Tibial artery (tissue), 4 donors: Measurements from ENCODE around the gene DNAJC28.
"Not testable (repeated sequence)": the region's sequence is repeated elsewhere in the genome, so short reads cannot be mapped to it uniquely, and the experiment has no call there.

Experiments
- DNase-seq, 2 donors: peaks; one replicate each; pipeline ENCODE4 v3.0.0-alpha.2; 2019
- H3K27ac ChIP-seq, 2 donors: fragments of 200-600 bp; sonication (generic) in 1 of 2; 1 replicate in 1 of 2; 2 replicates in 1 of 2; pipeline ENCODE4 v1.5.1; 2018 to 2019; ENCODE audit warnings: mild to moderate bottlenecking in 1 of 2
- H3K27me3 ChIP-seq, 2 donors: fragments of 200-600 bp; sonication (generic) in 1 of 2; one replicate each; pipeline versions ENCODE4 v1.5.1 to v1.6.0; 2016 to 2019
- H3K36me3 ChIP-seq, 3 donors: fragments of 200-600 bp; sonication (generic) in 2 of 3; one replicate each; pipeline ENCODE4 v1.5.1; 2016 to 2019; ENCODE audit warnings: mild to moderate bottlenecking in 2 of 3
- H3K4me1 ChIP-seq, 4 donors: fragments of 200-600 bp; sonication (generic) in 2 of 4; 1 replicate in 3 of 4; 2 replicates in 1 of 4; pipeline ENCODE4 v1.5.1; 2016 to 2019
- H3K4me3 ChIP-seq, 2 donors: fragments of 200-600 bp; sonication (generic) in 1 of 2; 1 replicate in 1 of 2; 2 replicates in 1 of 2; pipeline ENCODE4 v1.5.1; 2018 to 2019; ENCODE audit warnings: mild to moderate bottlenecking in 2 of 2
- H3K9me3 ChIP-seq, 3 donors: fragments of 200-600 bp; sonication (generic) in 1 of 3; one replicate each; pipeline ENCODE4 v1.5.1; 2016 to 2019
- intact Hi-C: fragments of 100-400 bp; cut with DNase I; formaldehyde crosslinking; loops from one replicate; pipeline ENCODE4 v1.15.0; 2023; ENCODE audit warnings: low total_unique reads
- TF ChIP-seq, protein P1 (sequence below), 2 experiments: fragments of 200-600 bp in 1 of 2; fragments of 450-650 bp in 1 of 2; IDR thresholded peaks; one replicate each; pipeline ENCODE4 v1.5.1; 2017 to 2019; ENCODE audit warnings: antibody characterized with exemption in 2 of 2, mild to moderate bottlenecking in 1 of 2, moderate library complexity in 1 of 2

The DNAJC28 gene

DNA sequence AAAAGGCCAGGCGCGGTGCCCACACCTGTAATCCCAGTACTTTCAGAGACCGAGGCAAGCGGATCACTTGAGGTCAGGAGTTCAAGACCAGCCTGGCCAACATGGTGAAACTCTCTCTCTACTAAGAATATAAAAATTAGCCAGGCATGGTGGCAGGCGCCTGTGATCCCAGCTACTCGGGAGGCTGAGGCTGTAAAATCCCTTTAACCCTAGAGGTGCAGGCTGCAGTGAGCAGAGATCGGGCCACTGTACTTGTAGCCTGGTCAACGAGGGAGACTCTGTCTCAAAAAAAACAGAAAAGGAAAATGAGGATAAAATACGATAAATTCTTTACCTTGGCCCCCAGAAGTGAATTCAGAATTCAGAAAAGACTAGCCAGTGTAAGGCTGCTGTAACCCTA is 13.3 kb downstream of the DNAJC28 start:
- intact Hi-C loops: loop anchor here (10.0 kb wide), 1 partner anchor 1407 kb away; no protein-coding TSS in a partner anchor
- Histone ChIP-seq H3K36me3 (no peaks in the 10 kb centered on the region), H3K9me3 (no peaks in the 10 kb centered on the region), H3K27me3 (no peaks in the 10 kb centered on the region), H3K4me1 (peaks cover 0 to 23% (median 12%) of the 10 kb centered on the region in 4 donors), H3K4me3 (peak overlapping the region; percentile 70 to 79), H3K27ac (peak overlapping the region; percentile 84 to 96)
- TF ChIP-seq, protein P1, sequence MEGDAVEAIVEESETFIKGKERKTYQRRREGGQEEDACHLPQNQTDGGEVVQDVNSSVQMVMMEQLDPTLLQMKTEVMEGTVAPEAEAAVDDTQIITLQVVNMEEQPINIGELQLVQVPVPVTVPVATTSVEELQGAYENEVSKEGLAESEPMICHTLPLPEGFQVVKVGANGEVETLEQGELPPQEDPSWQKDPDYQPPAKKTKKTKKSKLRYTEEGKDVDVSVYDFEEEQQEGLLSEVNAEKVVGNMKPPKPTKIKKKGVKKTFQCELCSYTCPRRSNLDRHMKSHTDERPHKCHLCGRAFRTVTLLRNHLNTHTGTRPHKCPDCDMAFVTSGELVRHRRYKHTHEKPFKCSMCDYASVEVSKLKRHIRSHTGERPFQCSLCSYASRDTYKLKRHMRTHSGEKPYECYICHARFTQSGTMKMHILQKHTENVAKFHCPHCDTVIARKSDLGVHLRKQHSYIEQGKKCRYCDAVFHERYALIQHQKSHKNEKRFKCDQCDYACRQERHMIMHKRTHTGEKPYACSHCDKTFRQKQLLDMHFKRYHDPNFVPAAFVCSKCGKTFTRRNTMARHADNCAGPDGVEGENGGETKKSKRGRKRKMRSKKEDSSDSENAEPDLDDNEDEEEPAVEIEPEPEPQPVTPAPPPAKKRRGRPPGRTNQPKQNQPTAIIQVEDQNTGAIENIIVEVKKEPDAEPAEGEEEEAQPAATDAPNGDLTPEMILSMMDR (IDR thresholded peaks at IDR 0.05): no peak
- no peak for DNase-seq

DNA sequence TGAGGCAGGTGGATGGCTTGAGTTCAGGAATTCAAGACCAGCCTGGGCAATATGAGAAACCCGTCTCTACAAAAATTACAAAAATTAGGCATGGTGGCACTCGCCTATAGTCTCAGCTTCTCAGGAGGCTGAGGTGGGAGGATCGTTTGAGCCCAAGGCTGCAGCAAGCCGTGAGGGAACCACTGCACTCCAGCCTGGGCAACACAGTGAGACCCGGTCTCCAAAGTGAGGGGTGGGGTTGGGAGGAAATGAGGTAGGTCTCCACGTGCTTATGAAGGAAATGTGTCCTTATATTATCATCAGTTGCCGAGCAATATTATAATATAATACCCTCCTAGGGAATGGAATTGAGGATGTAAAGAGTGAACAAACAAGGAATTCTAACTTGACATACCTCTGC is 14.4 kb downstream of the DNAJC28 start:
- H3K9me3 ChIP-seq: no peaks in the 10 kb centered on the region
- intact Hi-C loops: loop anchor here (10.0 kb wide), 1 partner anchor 1408 kb away; no protein-coding TSS in a partner anchor
- no peak overlapping the region for H3K27ac ChIP-seq
- peaks cover 0 to 23% (median 12%) of the 10 kb centered on the region in 4 donors for H3K4me1 ChIP-seq
- TF ChIP-seq, protein P1 (IDR thresholded peaks at IDR 0.05): no peak
- no peaks in the 10 kb centered on the region for H3K27me3 ChIP-seq
- no peak overlapping the region for H3K4me3 ChIP-seq
- H3K36me3 ChIP-seq: no peaks in the 10 kb centered on the region
- no peak for DNase-seq

DNA sequence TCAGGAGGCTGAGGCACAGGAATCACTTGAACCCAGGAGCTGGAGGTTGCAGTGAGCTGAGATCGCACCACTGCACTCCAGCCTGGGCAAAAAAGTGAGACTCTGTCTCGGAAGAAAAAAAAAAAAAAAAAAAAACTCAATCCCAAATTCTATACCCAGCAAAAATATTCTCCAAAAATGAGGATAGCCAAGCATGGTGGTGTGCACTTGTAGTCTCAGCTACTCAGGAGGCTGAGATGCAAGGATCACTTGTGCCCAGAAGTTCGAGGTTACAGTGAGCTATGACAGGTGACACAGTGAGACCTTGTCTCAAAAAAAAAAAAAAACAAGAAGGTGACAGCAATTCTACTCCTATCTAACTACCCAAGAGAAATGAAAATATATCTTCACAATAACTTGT is 18.2 kb downstream of the DNAJC28 start:
- Histone ChIP-seq H3K4me3 (no peak overlapping the region), H3K27me3 (no peaks in the 10 kb centered on the region), H3K4me1 (peaks cover 0 to 18% (median 12%) of the 10 kb centered on the region in 4 donors), H3K36me3 (no peaks in the 10 kb centered on the region), H3K9me3 (no peaks in the 10 kb centered on the region), H3K27ac (no peak overlapping the region)
- intact Hi-C loops: loop anchor here (10.0 kb wide), 1 partner anchor 1411 kb away; no protein-coding TSS in a partner anchor
- no peak for DNase-seq
- TF ChIP-seq, protein P1 (IDR thresholded peaks at IDR 0.05): no peak

DNA sequence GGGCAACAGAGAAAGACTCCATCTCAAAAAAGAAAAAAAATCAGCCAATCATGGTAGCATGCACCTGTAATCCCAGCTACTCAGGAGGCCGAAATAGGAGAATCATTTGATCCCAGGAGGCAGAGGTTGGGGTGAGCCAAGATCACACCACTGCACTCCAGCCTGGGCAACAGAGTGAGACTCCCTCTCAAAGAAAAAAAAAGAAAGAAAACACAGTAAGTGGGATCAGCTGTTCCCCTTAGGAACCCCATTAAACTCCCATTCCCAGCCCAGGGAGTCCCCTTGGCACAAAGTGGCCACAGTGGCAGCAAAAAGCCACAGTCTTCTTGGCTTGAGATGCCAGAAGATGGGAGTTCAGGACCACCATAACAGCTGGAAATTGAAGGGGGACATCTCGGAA is 20.8 kb downstream of the DNAJC28 start:
- Histone ChIP-seq H3K9me3 (no peaks in the 10 kb centered on the region), H3K4me1 (peaks cover 0 to 9% (median 4%) of the 10 kb centered on the region in 4 donors), H3K27me3 (no peaks in the 10 kb centered on the region), H3K36me3 (peaks cover 3 to 5% (median 3%) of the 10 kb centered on the region in 3 donors), H3K4me3 (no peak overlapping the region), H3K27ac (no peak overlapping the region)
- intact Hi-C loops: loop anchor here (10.0 kb wide), 1 partner anchor 1414 kb away; no protein-coding TSS in a partner anchor
- DNase-seq: no peak
- TF ChIP-seq, protein P1 (IDR thresholded peaks at IDR 0.05): no peak

DNA sequence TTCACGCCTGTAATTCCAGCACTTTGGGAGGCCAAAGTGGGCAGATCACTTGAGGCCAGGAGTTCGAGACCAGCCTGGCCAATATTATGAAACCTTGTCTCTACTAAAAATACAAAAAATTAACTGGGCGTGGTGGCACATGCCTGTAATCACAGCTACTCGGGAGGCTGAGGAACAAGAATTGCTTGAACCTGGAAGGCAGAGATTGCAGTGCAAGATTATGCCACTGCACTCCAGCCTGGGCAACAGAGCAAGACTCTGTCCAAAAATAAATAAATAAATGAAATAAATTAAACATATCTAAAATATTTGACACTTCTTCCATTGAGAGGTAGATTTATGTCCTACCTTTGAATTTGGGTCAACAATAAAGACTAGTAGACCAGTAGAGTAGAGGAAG is 22.3 kb downstream of the DNAJC28 start:
- DNase-seq, H3K27ac ChIP-seq, H3K9me3 ChIP-seq, H3K4me3 ChIP-seq, intact Hi-C loops, H3K27me3 ChIP-seq, H3K36me3 ChIP-seq, H3K4me1 ChIP-seq: not testable (repeated sequence)

DNA sequence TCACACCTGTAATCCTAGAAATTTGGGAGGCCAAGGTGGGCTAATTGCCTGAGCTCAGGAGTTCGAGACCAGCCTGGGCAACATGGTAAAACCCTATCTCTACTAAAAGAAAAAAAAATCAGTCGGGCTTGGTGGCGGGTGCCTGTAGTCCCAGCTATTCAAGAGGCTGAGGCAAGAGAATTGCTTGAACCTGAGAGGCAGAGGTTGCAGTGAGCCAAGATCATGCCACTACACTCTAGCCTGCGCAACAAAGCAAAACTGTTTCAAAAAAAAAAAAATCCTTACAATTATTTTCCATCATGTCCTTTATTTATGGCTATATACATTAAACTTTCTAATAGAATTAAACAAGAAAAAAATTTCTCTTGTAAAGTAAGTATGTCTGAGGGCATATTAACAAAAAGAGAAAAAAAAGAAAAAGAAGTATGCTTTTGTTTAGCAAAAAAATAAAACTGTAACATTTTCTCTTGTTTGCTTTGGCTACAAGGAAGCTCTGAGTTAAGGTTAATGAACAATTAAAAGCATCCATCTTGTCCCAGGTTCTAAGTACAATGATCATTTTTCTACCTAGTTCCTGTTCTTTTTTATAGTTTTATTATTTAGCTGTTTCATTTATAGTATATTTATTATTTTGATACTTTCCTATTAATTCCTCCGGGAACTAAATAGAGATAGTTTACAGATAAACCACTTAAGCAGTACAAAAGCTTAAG is 29.8 kb downstream of the DNAJC28 start:
- intact Hi-C loops: no loop called here
- Histone ChIP-seq H3K9me3 (no peaks in the 10 kb centered on the region), H3K27me3 (no peaks in the 10 kb centered on the region), H3K4me3 (no peak overlapping the region), H3K36me3 (peaks cover 36 to 54% (median 53%) of the 10 kb centered on the region in 3 donors), H3K4me1 (no peaks in the 10 kb centered on the region), H3K27ac (no peak overlapping the region)
- no peak for DNase-seq
- TF ChIP-seq, protein P1 (IDR thresholded peaks at IDR 0.05): no peak
